H9 (cell line): Measurements from ENCODE around the gene ERAL1. TPM values are rescaled to one million over a fixed set of nuclear protein-coding genes. Genes with fewer than 3 reads are reported as not detected.

Experiments
- DNase-seq: peaks from one replicate; pipeline ENCODE4 v3.0.0-alpha.2; 2017
- H2AFZ ChIP-seq: one replicate; pipeline ENCODE4 v1.6.1; 2013; ENCODE audit warnings: mild to moderate bottlenecking, low read length, control low read depth, moderate library complexity
- H2AK5ac ChIP-seq: 2 replicates; pipeline ENCODE4 v1.6.1; 2013; ENCODE audit warnings: low read length, control low read depth, mixed read lengths; ENCODE audit not compliant: insufficient read length
- H2BK120ac ChIP-seq: one replicate; pipeline ENCODE4 v1.6.1; 2013; ENCODE audit warnings: low read depth, mild to moderate bottlenecking, low read length, control low read depth, inconsistent platforms; ENCODE audit not compliant: poor library complexity, severe bottlenecking
- H2BK12ac ChIP-seq: 2 replicates; pipeline ENCODE4 v1.6.1; 2013; ENCODE audit warnings: low read length, control low read depth, mixed read lengths, low read depth; ENCODE audit not compliant: insufficient read length
- H2BK15ac ChIP-seq: 2 replicates; pipeline ENCODE4 v1.6.1; 2013; ENCODE audit warnings: low read depth, low read length, control low read depth
- H2BK20ac ChIP-seq: one replicate; pipeline ENCODE4 v1.6.1; 2013; ENCODE audit warnings: low read depth, mild to moderate bottlenecking, low read length, control low read depth, inconsistent platforms; ENCODE audit not compliant: poor library complexity, severe bottlenecking
- H2BK5ac ChIP-seq: 2 replicates; pipeline ENCODE4 v1.6.1; 2013; ENCODE audit warnings: low read length, control low read depth, mixed read lengths; ENCODE audit not compliant: insufficient read length
- H3K14ac ChIP-seq: 2 replicates; pipeline ENCODE4 v1.6.1; 2013; ENCODE audit warnings: low read length, control low read depth; ENCODE audit not compliant: insufficient read depth
- H3K18ac ChIP-seq: 2 replicates; pipeline ENCODE4 v1.6.1; 2013; ENCODE audit warnings: low read depth, mild to moderate bottlenecking, mixed read lengths, low read length, control low read depth; ENCODE audit not compliant: insufficient read length
- H3K23ac ChIP-seq: 2 replicates; pipeline ENCODE4 v1.6.1; 2013; ENCODE audit warnings: low read length, control low read depth, mixed read lengths, low read depth; ENCODE audit not compliant: insufficient read length
- H3K23me2 ChIP-seq: 2 replicates; pipeline ENCODE4 v1.6.1; 2013; ENCODE audit warnings: low read depth, mild to moderate bottlenecking, mixed read lengths, low read length, control low read depth; ENCODE audit not compliant: insufficient read length, poor library complexity, severe bottlenecking
- H3K27ac ChIP-seq: 2 replicates; pipeline ENCODE4 v1.5.1; 2013; ENCODE audit warnings: low read length, control low read depth, mixed read lengths, low read depth; ENCODE audit not compliant: insufficient read length
- H3K27me3 ChIP-seq: 2 replicates; pipeline ENCODE4 v1.6.1; 2013; ENCODE audit warnings: low read length, control low read depth, inconsistent platforms; ENCODE audit not compliant: insufficient read depth
- H3K4ac ChIP-seq: 2 replicates; pipeline ENCODE4 v1.6.1; 2013; ENCODE audit warnings: low read depth, mild to moderate bottlenecking, control low read depth, inconsistent platforms, low read length, moderate library complexity
- H3K4me1 ChIP-seq: 2 replicates; pipeline ENCODE4 v1.6.1; 2013; ENCODE audit warnings: low read length, control low read depth, inconsistent platforms; ENCODE audit not compliant: insufficient read depth
- H3K4me2 ChIP-seq: 2 replicates; pipeline ENCODE4 v1.6.1; 2013; ENCODE audit warnings: low read length, control low read depth, mixed read lengths; ENCODE audit not compliant: insufficient read length, insufficient read depth
- H3K56ac ChIP-seq: 2 replicates; pipeline ENCODE4 v1.6.1; 2013; ENCODE audit warnings: low read depth, mild to moderate bottlenecking, mixed read lengths, low read length, control low read depth; ENCODE audit not compliant: insufficient read length
- H3K79me1 ChIP-seq: 2 replicates; pipeline ENCODE4 v1.6.1; 2013; ENCODE audit warnings: low read depth, mild to moderate bottlenecking, moderate library complexity, low read length, control low read depth, inconsistent platforms; ENCODE audit not compliant: insufficient read depth, poor library complexity, severe bottlenecking
- H3K79me2 ChIP-seq: 2 replicates; pipeline ENCODE4 v1.6.1; 2013; ENCODE audit warnings: low read length, control low read depth, inconsistent platforms; ENCODE audit not compliant: insufficient read depth
- H3K9ac ChIP-seq: 2 replicates; pipeline ENCODE4 v1.6.1; 2013; ENCODE audit warnings: low read length, control low read depth, mixed read lengths; ENCODE audit not compliant: insufficient read length; ENCODE audit errors: extremely low read depth
- H3K9me3 ChIP-seq: one replicate; pipeline ENCODE4 v1.6.1; 2013; ENCODE audit warnings: low read depth, low read length, inconsistent platforms; ENCODE audit not compliant: control insufficient read depth
- H3T11ph ChIP-seq: one replicate; pipeline ENCODE4 v1.6.1; 2013; ENCODE audit warnings: mild to moderate bottlenecking, low read length, control low read depth, inconsistent platforms
- H4K20me1 ChIP-seq: one replicate; pipeline ENCODE4 v1.6.1; 2013; ENCODE audit not compliant: control insufficient read depth, insufficient read length, insufficient read depth
- H4K5ac ChIP-seq: 2 replicates; pipeline ENCODE4 v1.6.1; 2013; ENCODE audit warnings: low read depth, mild to moderate bottlenecking, mixed read lengths, low read length, control low read depth; ENCODE audit not compliant: insufficient read length
- H4K8ac ChIP-seq: replicated peaks from 2 replicates; pipeline ENCODE4 v1.6.1; 2013; ENCODE audit warnings: low read length, control low read depth, mixed read lengths, low read depth; ENCODE audit not compliant: insufficient read length
- H4K91ac ChIP-seq: 2 replicates; pipeline ENCODE4 v1.6.1; 2013; ENCODE audit warnings: low read depth, mild to moderate bottlenecking, moderate library complexity, mixed read lengths, low read length, control low read depth; ENCODE audit not compliant: insufficient read length
- H3K27ac Mint-ChIP-seq, 3 experiments: 2 replicates in 2 of 3; 3 replicates in 1 of 3; pipeline ENCODE4 v1.8.0; 2020 to 2021; ENCODE audit warnings: mixed read lengths in 3 of 3, mild to moderate bottlenecking in 1 of 3, moderate library complexity in 1 of 3
- H3K27me3 Mint-ChIP-seq: 2 replicates; pipeline ENCODE4 v1.8.0; 2021; ENCODE audit warnings: low read depth, mild to moderate bottlenecking, moderate library complexity, mixed read lengths
- H3K36me3 Mint-ChIP-seq, 3 experiments: 2 replicates in 2 of 3; 3 replicates in 1 of 3; pipeline ENCODE4 v1.8.0; 2020 to 2021; ENCODE audit warnings: low read depth in 3 of 3, mixed read lengths in 3 of 3; ENCODE audit not compliant: insufficient read depth in 1 of 3
- H3K4me1 Mint-ChIP-seq, 2 experiments: 2 replicates each; pipeline ENCODE4 v1.8.0; 2020; ENCODE audit warnings: mixed read lengths in 2 of 2
- H3K4me3 Mint-ChIP-seq, 2 experiments: 2 replicates in 1 of 2; 3 replicates in 1 of 2; pipeline ENCODE4 v1.8.0; 2020 to 2021; ENCODE audit warnings: mild to moderate bottlenecking in 2 of 2, mixed read lengths in 2 of 2, moderate library complexity in 1 of 2
- H3K9me3 Mint-ChIP-seq, 2 experiments: 2 replicates in 1 of 2; 3 replicates in 1 of 2; pipeline ENCODE4 v1.8.0; 2020; ENCODE audit warnings: mild to moderate bottlenecking in 2 of 2, mixed read lengths in 2 of 2, moderate library complexity in 1 of 2
- WGBS: extraction: QIAGEN DNeasy Blood & Tissue Kit; methylation state at CpG from one replicate; pipeline ENCODE4 v1.1.7; 2013; ENCODE audit warnings: missing lambda C conversion rate, low lambda C conversion rate, mixed read lengths; ENCODE audit not compliant: insufficient read length; ENCODE audit errors: extremely low coverage; 5-methylcytosine and 5-hydroxymethylcytosine counted together
- total RNA-seq: library from RNA; stranded (reverse); gene quantifications from 2 replicates; pipeline ENCODE4 v1.2.1, GENCODE V29; 2021
- TF ChIP-seq, protein P1 (sequence below): fragments of 200-600 bp; sonication (generic); conservative IDR thresholded peaks from 3 replicates; pipeline ENCODE4 v1.8.0; 2021; ENCODE audit warnings: antibody characterized with exemption, mild to moderate bottlenecking

ERAL1 gene
- total RNA-seq, 1 experiment from 2014 or later: 67.8 TPM

DNA sequence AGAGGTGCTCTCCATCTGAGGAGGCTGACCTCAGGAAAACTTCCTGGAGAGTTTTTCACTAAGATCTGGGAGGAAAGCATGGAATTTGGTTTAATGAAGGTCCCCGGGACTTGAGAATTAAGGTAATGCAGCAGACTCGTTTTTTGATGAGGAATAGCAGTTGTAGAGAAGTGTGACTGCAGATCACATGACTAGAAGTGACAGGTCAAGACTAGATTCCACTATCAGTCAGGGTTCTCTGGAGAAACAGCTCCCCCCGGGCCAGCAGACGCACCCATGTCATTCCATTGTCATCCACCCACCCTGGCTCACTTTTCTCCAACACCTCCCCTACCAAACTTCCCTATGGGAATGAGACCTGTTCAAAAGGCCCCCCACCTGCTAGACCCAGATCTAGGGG, 50.0 kb downstream of the ERAL1 start:
- H3K9ac ChIP-seq: no peak overlapping the region
- H2BK15ac ChIP-seq: no peak overlapping the region
- no peak overlapping the region for H3K23ac ChIP-seq
- H3K4me2 ChIP-seq: no peak overlapping the region
- Mint-ChIP-seq H3K4me1 (peaks cover 29 to 44% of the 10 kb centered on the region in 2 experiments), H3K4me3 (no peak overlapping the region), H3K36me3 (peaks cover 34 to 64% (median 40%) of the 10 kb centered on the region in 3 experiments), H3K27me3 (peaks cover 3% of the 10 kb centered on the region), H3K27ac (peak overlapping the region in 1 of 3 experiments; percentile 69; a peak in 3 of 7 replicates), H3K9me3 (peaks cover 0 to 3% of the 10 kb centered on the region in 2 experiments; a peak in 2 of 5 replicates)
- no peaks in the 10 kb centered on the region for H3K23me2 ChIP-seq
- H2BK12ac ChIP-seq: no peak overlapping the region
- no peak overlapping the region for H2AK5ac ChIP-seq
- H3K9me3 ChIP-seq: no peaks in the 10 kb centered on the region
- no CpG with 5 or more reads among the region's 4 CpGs for WGBS
- H3K27ac ChIP-seq: no peak overlapping the region
- no peak overlapping the region for H4K8ac ChIP-seq
- no peak overlapping the region for H4K5ac ChIP-seq
- peaks cover 1% of the 10 kb centered on the region; the same call in 1 of the 2 replicates for H3K4me1 ChIP-seq
- H3T11ph ChIP-seq: no peak overlapping the region
- H3K4ac ChIP-seq: no peak overlapping the region
- H4K20me1 ChIP-seq: no peaks in the 10 kb centered on the region
- DNase-seq: no peak
- H3K79me1 ChIP-seq: no peaks in the 10 kb centered on the region
- no peak overlapping the region for H3K14ac ChIP-seq
- no peak overlapping the region for H2BK5ac ChIP-seq
- H4K91ac ChIP-seq: no peak overlapping the region
- no peak overlapping the region for H2BK20ac ChIP-seq
- H3K79me2 ChIP-seq: no peaks in the 10 kb centered on the region
- H3K27me3 ChIP-seq: no peaks in the 10 kb centered on the region
- no peak overlapping the region for H3K18ac ChIP-seq
- TF ChIP-seq, protein P1, sequence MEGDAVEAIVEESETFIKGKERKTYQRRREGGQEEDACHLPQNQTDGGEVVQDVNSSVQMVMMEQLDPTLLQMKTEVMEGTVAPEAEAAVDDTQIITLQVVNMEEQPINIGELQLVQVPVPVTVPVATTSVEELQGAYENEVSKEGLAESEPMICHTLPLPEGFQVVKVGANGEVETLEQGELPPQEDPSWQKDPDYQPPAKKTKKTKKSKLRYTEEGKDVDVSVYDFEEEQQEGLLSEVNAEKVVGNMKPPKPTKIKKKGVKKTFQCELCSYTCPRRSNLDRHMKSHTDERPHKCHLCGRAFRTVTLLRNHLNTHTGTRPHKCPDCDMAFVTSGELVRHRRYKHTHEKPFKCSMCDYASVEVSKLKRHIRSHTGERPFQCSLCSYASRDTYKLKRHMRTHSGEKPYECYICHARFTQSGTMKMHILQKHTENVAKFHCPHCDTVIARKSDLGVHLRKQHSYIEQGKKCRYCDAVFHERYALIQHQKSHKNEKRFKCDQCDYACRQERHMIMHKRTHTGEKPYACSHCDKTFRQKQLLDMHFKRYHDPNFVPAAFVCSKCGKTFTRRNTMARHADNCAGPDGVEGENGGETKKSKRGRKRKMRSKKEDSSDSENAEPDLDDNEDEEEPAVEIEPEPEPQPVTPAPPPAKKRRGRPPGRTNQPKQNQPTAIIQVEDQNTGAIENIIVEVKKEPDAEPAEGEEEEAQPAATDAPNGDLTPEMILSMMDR: no peak
- no peak overlapping the region for H2AFZ ChIP-seq
- H2BK120ac ChIP-seq: no peak overlapping the region
- H3K56ac ChIP-seq: no peak overlapping the region
